Measurements from ENCODE around the gene MMP17. TPM values are rescaled to one million over a fixed set of nuclear protein-coding genes. Genes with fewer than 3 reads are reported as not detected.

MMP17 gene
- polyA plus RNA-seq (ENCODE audit: insufficient read length) = 0.65 TPM
- long read RNA-seq, donor 1 = 0 reads
- long read RNA-seq, donor 2, partial matches to known transcripts = 0 of 1 reads
- long read RNA-seq, donor 2, other reads (novel, unspliced or antisense) = 0 of 1 reads
- long read RNA-seq, donor 3 = 0 reads
- long read RNA-seq, donor 4 = 0 reads
- long read RNA-seq, donor 5 = 0 reads
- long read RNA-seq, donor 6 = 0 reads
- long read RNA-seq, donor 7 = 0 reads
- long read RNA-seq, donor 8 = 0 reads

- no peak for DNase-seq
These were observed at the start of gene MMP17 for GRCh38 chr12:131827961-131828534. MMP17 (plus strand) TSS chr12:131828393; CDS start chr12:131828495, 102 bp downstream.

- DNase-seq = no peak
These were observed 49.2 kb upstream of the MMP17 start for GRCh38 chr12:131779027-131779426.

- no peak for DNase-seq
These were observed 46.1 kb upstream of the MMP17 start for GRCh38 chr12:131782061-131782460.

GRCh38 chr12:131783915-131784541 lies 44.2 kb upstream of the MMP17 start:
- no peak for DNase-seq

GRCh38 chr12:131784909-131785762 lies 43.1 kb upstream of the MMP17 start:
- no peak for DNase-seq

- DNase-seq = no peak
These were observed 42.3 kb upstream of the MMP17 start for GRCh38 chr12:131785763-131786330.

- no peak for DNase-seq
These were observed 41.9 kb upstream of the MMP17 start for GRCh38 chr12:131786331-131786730.

GRCh38 chr12:131787143-131787660 lies 41.0 kb upstream of the MMP17 start:
- DNase-seq = no peak

- DNase-seq = no peak
These were observed 40.1 kb upstream of the MMP17 start for GRCh38 chr12:131788070-131788469.

- no peak for DNase-seq
These were observed 38.6 kb upstream of the MMP17 start for GRCh38 chr12:131789638-131790037.

- no peak for DNase-seq
These were observed 34.8 kb upstream of the MMP17 start for GRCh38 chr12:131793243-131794022.

- no peak for DNase-seq
These were observed 34.1 kb upstream of the MMP17 start for GRCh38 chr12:131794061-131794460.

GRCh38 chr12:131794573-131794972 lies 33.6 kb upstream of the MMP17 start:
- DNase-seq = no peak

GRCh38 chr12:131795064-131795463 lies 33.1 kb upstream of the MMP17 start:
- DNase-seq = no peak

GRCh38 chr12:131795690-131796410 lies 32.3 kb upstream of the MMP17 start:
- no peak for DNase-seq

- DNase-seq = no peak
These were observed 31.8 kb upstream of the MMP17 start for GRCh38 chr12:131796411-131796736.

- no peak for DNase-seq
These were observed 31.2 kb upstream of the MMP17 start for GRCh38 chr12:131796754-131797587.

- no peak for DNase-seq
These were observed 30.6 kb upstream of the MMP17 start for GRCh38 chr12:131797588-131797934.

- no peak for DNase-seq
These were observed 29.0 kb upstream of the MMP17 start for GRCh38 chr12:131799195-131799594.

All from left kidney (tissue), 8 donors.